Trophoblast cell (in vitro differentiated cells and primary cell): Measurements from ENCODE around the gene COMMD4.
A peak's percentile ranks its signal among the peaks of the same experiment; 100 is the strongest.
"Not testable (repeated sequence)": the region's sequence is repeated elsewhere in the genome, so short reads cannot be mapped to it uniquely, and the experiment has no call there.

Source experiments
- DNase-seq, 2 donors: peaks; one replicate each; pipeline ENCODE4 v3.0.0-alpha.2; 2016
- H2AFZ ChIP-seq: 2 replicates; pipeline ENCODE4 v1.6.1; 2013; ENCODE audit warnings: low read length, moderate library complexity, mild to moderate bottlenecking; ENCODE audit not compliant: insufficient read depth, poor library complexity
- H2AK5ac ChIP-seq: 2 replicates; pipeline ENCODE4 v1.6.1; 2013; ENCODE audit warnings: mild to moderate bottlenecking, low read length
- H2BK120ac ChIP-seq: 2 replicates; pipeline ENCODE4 v1.6.1; 2013; ENCODE audit warnings: low read length, mild to moderate bottlenecking, moderate library complexity; ENCODE audit not compliant: insufficient read depth, poor library complexity
- H2BK12ac ChIP-seq: 2 replicates; pipeline ENCODE4 v1.6.1; 2013; ENCODE audit warnings: mild to moderate bottlenecking, low read length, moderate library complexity
- H2BK5ac ChIP-seq: 2 replicates; pipeline ENCODE4 v1.6.1; 2013; ENCODE audit warnings: low read length, low read depth, moderate library complexity, mild to moderate bottlenecking; ENCODE audit not compliant: poor library complexity
- H3K14ac ChIP-seq: 2 replicates; pipeline ENCODE4 v1.6.1; 2013; ENCODE audit warnings: mild to moderate bottlenecking, low read length
- H3K18ac ChIP-seq: 2 replicates; pipeline ENCODE4 v1.6.1; 2013; ENCODE audit warnings: mild to moderate bottlenecking, low read length
- H3K23ac ChIP-seq: 2 replicates; pipeline ENCODE4 v1.6.1; 2013; ENCODE audit warnings: low read length
- H3K27ac ChIP-seq: 2 replicates; pipeline ENCODE4 v1.5.1; 2013; ENCODE audit warnings: low read depth, mild to moderate bottlenecking, inconsistent platforms, low read length, moderate library complexity
- H3K27me3 ChIP-seq: 2 replicates; pipeline ENCODE4 v1.6.1; 2013; ENCODE audit warnings: inconsistent platforms, mild to moderate bottlenecking, low read length, moderate library complexity; ENCODE audit not compliant: insufficient read depth
- H3K36me3 ChIP-seq, 2 experiments: 1 replicate in 1 of 2; 2 replicates in 1 of 2; pipeline ENCODE4 v1.6.1; 2013; ENCODE audit warnings: low read length in 2 of 2, mild to moderate bottlenecking in 2 of 2, moderate library complexity in 1 of 2; ENCODE audit not compliant: insufficient read depth in 2 of 2, control insufficient read depth in 1 of 2
- H3K4ac ChIP-seq: 2 replicates; pipeline ENCODE4 v1.6.1; 2013; ENCODE audit warnings: low read depth, mild to moderate bottlenecking, low read length, moderate library complexity
- H3K4me1 ChIP-seq, 2 experiments: 1 replicate in 1 of 2; 2 replicates in 1 of 2; pipeline ENCODE4 v1.6.1; 2013; ENCODE audit warnings: low read length in 2 of 2, mild to moderate bottlenecking in 2 of 2, moderate library complexity in 1 of 2; ENCODE audit not compliant: insufficient read depth in 2 of 2, control insufficient read depth in 1 of 2
- H3K4me2 ChIP-seq: 2 replicates; pipeline ENCODE4 v1.6.1; 2013; ENCODE audit warnings: inconsistent platforms, mild to moderate bottlenecking, low read length, moderate library complexity
- H3K4me3 ChIP-seq: 2 replicates; pipeline ENCODE4 v1.5.1; 2013; ENCODE audit warnings: mild to moderate bottlenecking, low read depth, low read length, inconsistent platforms
- H3K79me1 ChIP-seq: one replicate; pipeline ENCODE4 v1.6.1; 2013; ENCODE audit warnings: low read length
- H3K79me2 ChIP-seq: 2 replicates; pipeline ENCODE4 v1.6.1; 2013; ENCODE audit warnings: low read length, mild to moderate bottlenecking; ENCODE audit not compliant: control insufficient read depth, insufficient read depth, poor library complexity
- H3K9ac ChIP-seq: 2 replicates; pipeline ENCODE4 v1.6.1; 2013; ENCODE audit warnings: mild to moderate bottlenecking, low read length
- H3K9me3 ChIP-seq: 2 replicates; pipeline ENCODE4 v1.6.1; 2013; ENCODE audit warnings: low read depth, mild to moderate bottlenecking, control low read depth, inconsistent platforms, low read length; ENCODE audit not compliant: insufficient read depth
- H4K12ac ChIP-seq: 2 replicates; pipeline ENCODE4 v1.6.1; 2013; ENCODE audit warnings: low read depth, mild to moderate bottlenecking, low read length, moderate library complexity
- H4K8ac ChIP-seq: 2 replicates; pipeline ENCODE4 v1.6.1; 2013; ENCODE audit warnings: low read depth, mild to moderate bottlenecking, low read length, moderate library complexity
- H4K91ac ChIP-seq: one replicate; pipeline ENCODE4 v1.6.1; 2013; ENCODE audit warnings: low read depth, mild to moderate bottlenecking, low read length, moderate library complexity
- WGBS: extraction: QIAGEN DNeasy Blood & Tissue Kit; methylation state at CpG from one replicate; pipeline ENCODE4 v1.1.7; 2013; ENCODE audit warnings: missing lambda C conversion rate; ENCODE audit not compliant: insufficient read length, insufficient coverage; ENCODE audit errors: extremely low coverage; 5-methylcytosine and 5-hydroxymethylcytosine counted together

COMMD4 gene

GRCh38 chr15:75332093-75332492 lies 3.8 kb upstream of the COMMD4 start:
- not testable (repeated sequence) for H3K9me3 ChIP-seq, H3K36me3 ChIP-seq, H3K18ac ChIP-seq, H3K4ac ChIP-seq, H4K12ac ChIP-seq, H4K91ac ChIP-seq, H3K14ac ChIP-seq, H3K27me3 ChIP-seq, H3K79me1 ChIP-seq, H3K27ac ChIP-seq, H2AFZ ChIP-seq, H2BK12ac ChIP-seq, H2AK5ac ChIP-seq, H3K9ac ChIP-seq, H3K79me2 ChIP-seq, H3K4me2 ChIP-seq, H3K23ac ChIP-seq, H3K4me3 ChIP-seq, H2BK120ac ChIP-seq, H3K4me1 ChIP-seq, DNase-seq, H4K8ac ChIP-seq, H2BK5ac ChIP-seq
- WGBS, result no CpG with 5 or more reads among the region's 7 CpGs

GRCh38 chr15:75333654-75334419 lies 2.0 kb upstream of the COMMD4 start:
- H3K36me3 ChIP-seq, H3K27me3 ChIP-seq, H3K79me2 ChIP-seq, H3K18ac ChIP-seq, H2BK5ac ChIP-seq, H4K12ac ChIP-seq, H3K9me3 ChIP-seq, H3K23ac ChIP-seq, H3K4me3 ChIP-seq, H3K4me2 ChIP-seq, H2AK5ac ChIP-seq, DNase-seq, H3K9ac ChIP-seq, H3K4me1 ChIP-seq, H2BK120ac ChIP-seq, H2AFZ ChIP-seq, H2BK12ac ChIP-seq, H4K8ac ChIP-seq, H3K27ac ChIP-seq, H3K14ac ChIP-seq, H4K91ac ChIP-seq, H3K4ac ChIP-seq, H3K79me1 ChIP-seq: not testable (repeated sequence)
- no CpG with 5 or more reads among the region's 15 CpGs for WGBS

- peak overlapping the region; percentile 43 for H4K8ac ChIP-seq
- peak overlapping the region; percentile 66 for H2AFZ ChIP-seq
- no peak overlapping the region for H2BK5ac ChIP-seq
- no peak overlapping the region for H2AK5ac ChIP-seq
- H2BK120ac ChIP-seq, result no peak overlapping the region
- no peak overlapping the region for H4K12ac ChIP-seq
- H3K36me3 ChIP-seq, result peaks cover 17 to 18% of the 10 kb centered on the region in 2 experiments
- H3K79me1 ChIP-seq, result peaks cover 2% of the 10 kb centered on the region
- no peak overlapping the region for H3K27ac ChIP-seq
- H2BK12ac ChIP-seq, result no peak overlapping the region
- H3K79me2 ChIP-seq, result peaks cover 7% of the 10 kb centered on the region
- no peak for DNase-seq
- no peak overlapping the region for H3K4ac ChIP-seq
- no peak overlapping the region for H3K23ac ChIP-seq
- no peak overlapping the region for H3K18ac ChIP-seq
- H4K91ac ChIP-seq, result no peak overlapping the region
- no peak overlapping the region for H3K14ac ChIP-seq
- peak overlapping the region; percentile 83 for H3K4me2 ChIP-seq
- H3K9me3 ChIP-seq, result no peaks in the 10 kb centered on the region
- no peak overlapping the region for H3K9ac ChIP-seq
- peaks cover 5 to 8% of the 10 kb centered on the region in 2 experiments for H3K4me1 ChIP-seq
- WGBS, result no CpG with 5 or more reads among the region's 3 CpGs
- H3K4me3 ChIP-seq, result no peak overlapping the region
- H3K27me3 ChIP-seq, result no peaks in the 10 kb centered on the region
Measured at GRCh38 chr15:75335313-75335704, 554 bp upstream of the COMMD4 start.

- Histone ChIP-seq H3K27ac (no peak overlapping the region), H2BK12ac (no peak overlapping the region), H3K4me3 (no peak overlapping the region), H4K91ac (no peak overlapping the region), H3K23ac (no peak overlapping the region), H3K4ac (no peak overlapping the region), H3K36me3 (peaks cover 19 to 22% of the 10 kb centered on the region in 2 experiments), H2BK5ac (no peak overlapping the region), H3K9ac (no peak overlapping the region), H2AFZ (no peak overlapping the region), H2BK120ac (no peak overlapping the region), H3K18ac (no peak overlapping the region), H2AK5ac (no peak overlapping the region), H4K12ac (no peak overlapping the region), H3K27me3 (no peaks in the 10 kb centered on the region), H3K79me2 (peaks cover 7% of the 10 kb centered on the region), H3K9me3 (no peaks in the 10 kb centered on the region), H3K4me2 (no peak overlapping the region), H3K14ac (no peak overlapping the region), H4K8ac (no peak overlapping the region), H3K4me1 (peaks cover 5 to 8% of the 10 kb centered on the region in 2 experiments), H3K79me1 (peaks cover 2% of the 10 kb centered on the region)
- WGBS, result no CpG with 5 or more reads among the region's 11 CpGs
- no peak for DNase-seq
Measured at GRCh38 chr15:75338661-75339240, 2.9 kb downstream of the COMMD4 start.
